ENCODE data around the gene TMEM255B. TPM values are rescaled to one million over a fixed set of nuclear protein-coding genes. Genes with fewer than 3 reads are reported as not detected.

TMEM255B gene
- total RNA-seq, 1 experiment from 2014 or later = 2.8 TPM

GRCh38 chr13:113813749-113814434 lies 54.9 kb downstream of the TMEM255B start:
- H2BK20ac ChIP-seq (ENCODE audit: low read depth, low read length, poor library complexity, severe bottlenecking) = no peak overlapping the region
- H2BK5ac ChIP-seq (ENCODE audit: insufficient read length, low read length) = no peak overlapping the region
- H3K9me3 ChIP-seq (ENCODE audit: control insufficient read depth, low read depth, low read length) = no peaks in the 10 kb centered on the region
- no peak for TF ChIP-seq CTCF (conservative IDR thresholded peaks at IDR 0.05)
- no peak overlapping the region for H2AFZ ChIP-seq (ENCODE audit: low read length)
- H2AK5ac ChIP-seq (ENCODE audit: insufficient read length, low read length) = no peak overlapping the region
- H3K9me3 Mint-ChIP-seq = peaks cover 7 to 8% of the 10 kb centered on the region in 2 experiments
- H3K23me2 ChIP-seq (ENCODE audit: insufficient read length, low read depth, low read length, poor library complexity, severe bottlenecking) = no peaks in the 10 kb centered on the region
- H3K23ac ChIP-seq (ENCODE audit: insufficient read length, low read depth, low read length) = no peak overlapping the region
- H3K36me3 Mint-ChIP-seq (ENCODE audit: insufficient read depth in 1 of 3, low read depth in 3 of 3) = peaks cover under 1 to 2% (median 1%) of the 10 kb centered on the region in 3 experiments; a peak in 5 of 7 replicates
- H3K4ac ChIP-seq (ENCODE audit: low read depth, low read length) = no peak overlapping the region
- H4K8ac ChIP-seq (replicated peaks; ENCODE audit: insufficient read length, low read depth, low read length) = no peak overlapping the region
- H2BK12ac ChIP-seq (ENCODE audit: insufficient read length, low read depth, low read length) = no peak overlapping the region
- WGBS (ENCODE audit: extremely low coverage, insufficient read length, low lambda C conversion rate) = no CpG with 5 or more reads among the region's 28 CpGs
- H3K56ac ChIP-seq (ENCODE audit: insufficient read length, low read depth, low read length) = no peak overlapping the region
- peaks cover 3 to 8% of the 10 kb centered on the region in 2 experiments; a peak in 3 of 4 replicates for H3K4me1 Mint-ChIP-seq
- no peak overlapping the region for H3K4me2 ChIP-seq (ENCODE audit: insufficient read depth, insufficient read length, low read length)
- H3K79me2 ChIP-seq (ENCODE audit: insufficient read depth, low read length) = no peaks in the 10 kb centered on the region
- no peaks in the 10 kb centered on the region for H4K20me1 ChIP-seq (ENCODE audit: control insufficient read depth, insufficient read depth, insufficient read length)
- no peaks in the 10 kb centered on the region for H3K4me1 ChIP-seq (ENCODE audit: insufficient read depth, low read length)
- no peak overlapping the region for H3K27ac ChIP-seq (ENCODE audit: insufficient read length, low read depth, low read length)
- no peak overlapping the region for H4K5ac ChIP-seq (ENCODE audit: insufficient read length, low read depth, low read length)
- H3K4me3 Mint-ChIP-seq = no peak overlapping the region
- no peaks in the 10 kb centered on the region for H3K27me3 ChIP-seq (ENCODE audit: insufficient read depth, low read length)
- no peak overlapping the region for H3T11ph ChIP-seq (ENCODE audit: low read length)
- no peaks in the 10 kb centered on the region for H3K27me3 Mint-ChIP-seq (ENCODE audit: low read depth)
- no peak overlapping the region for H3K18ac ChIP-seq (ENCODE audit: insufficient read length, low read depth, low read length)
- no peaks in the 10 kb centered on the region for H3K79me1 ChIP-seq (ENCODE audit: insufficient read depth, low read depth, low read length, poor library complexity, severe bottlenecking)
- H3K9ac ChIP-seq (ENCODE audit: extremely low read depth, insufficient read length, low read length) = no peak overlapping the region
- peak overlapping the region in 1 of 3 experiments; percentile 54; a peak in 2 of 7 replicates for H3K27ac Mint-ChIP-seq
- DNase-seq = no peak
- no peak overlapping the region for H2BK120ac ChIP-seq (ENCODE audit: low read depth, low read length, poor library complexity, severe bottlenecking)
- no peak overlapping the region for H4K91ac ChIP-seq (ENCODE audit: insufficient read length, low read depth, low read length)
- H2BK15ac ChIP-seq (ENCODE audit: low read depth, low read length) = no peak overlapping the region
- H3K14ac ChIP-seq (ENCODE audit: insufficient read depth, low read length) = no peak overlapping the region

Measured in H9 (cell line).